Neural progenitor cell (in vitro differentiated cells): ENCODE results near the gene PLEKHN1. TPM values are rescaled to one million over a fixed set of nuclear protein-coding genes. Genes with fewer than 3 reads are reported as not detected.

Experiments used
- DNase-seq: peaks from one replicate; pipeline ENCODE4 v3.0.0-alpha.2; 2016; ENCODE audit warnings: low spot score
- H2AFZ ChIP-seq: fragments of 200-600 bp; sonication (generic); replicated peaks from 2 replicates; pipeline ENCODE4 v1.6.1; 2016; ENCODE audit warnings: antibody characterized with exemption
- H3F3A ChIP-seq: fragments of 200-600 bp; sonication (generic); 2 replicates; pipeline ENCODE4 v1.6.1; 2016; ENCODE audit warnings: antibody characterized with exemption, low read depth
- H3K27ac ChIP-seq: fragments of 200-600 bp; sonication (generic); 2 replicates; pipeline ENCODE4 v1.5.1; 2016; ENCODE audit warnings: mild to moderate bottlenecking
- H3K27me3 ChIP-seq: fragments of 200-600 bp; sonication (generic); 2 replicates; pipeline ENCODE4 v1.6.1; 2016; ENCODE audit warnings: mild to moderate bottlenecking, moderate library complexity
- H3K36me3 ChIP-seq: fragments of 200-600 bp; sonication (generic); 2 replicates; pipeline ENCODE4 v1.5.1; 2016
- H3K4me1 ChIP-seq: fragments of 200-600 bp; sonication (generic); 2 replicates; pipeline ENCODE4 v1.6.1; 2016; ENCODE audit warnings: mixed run types
- H3K4me2 ChIP-seq: fragments of 200-600 bp; sonication (generic); 2 replicates; pipeline ENCODE4 v1.6.1; 2016
- H3K4me3 ChIP-seq: fragments of 200-600 bp; sonication (generic); 2 replicates; pipeline ENCODE4 v1.5.1; 2016
- H3K79me2 ChIP-seq: fragments of 200-600 bp; sonication (generic); 2 replicates; pipeline ENCODE4 v1.6.1; 2016; ENCODE audit warnings: low read depth
- H3K9ac ChIP-seq: fragments of 200-600 bp; sonication (generic); 2 replicates; pipeline ENCODE4 v1.6.1; 2016
- H3K9me3 ChIP-seq: fragments of 200-600 bp; sonication (generic); 2 replicates; pipeline ENCODE4 v1.5.1; 2016; ENCODE audit warnings: low read depth
- H4K20me1 ChIP-seq: fragments of 200-600 bp; sonication (generic); 2 replicates; pipeline ENCODE4 v1.6.1; 2016; ENCODE audit warnings: low read depth
- H3K27ac Mint-ChIP-seq: 3 replicates; pipeline ENCODE4 v1.8.0; 2021; ENCODE audit warnings: mixed read lengths
- H3K27me3 Mint-ChIP-seq: 2 replicates; pipeline ENCODE4 v1.8.0; 2022; ENCODE audit warnings: low read depth, mild to moderate bottlenecking, inconsistent platforms, moderate library complexity, mixed read lengths; ENCODE audit not compliant: insufficient read depth
- H3K36me3 Mint-ChIP-seq: 3 replicates; pipeline ENCODE4 v1.8.0; 2021; ENCODE audit warnings: mixed read lengths
- H3K4me1 Mint-ChIP-seq: 3 replicates; pipeline ENCODE4 v1.8.0; 2021; ENCODE audit warnings: mixed read lengths
- H3K4me3 Mint-ChIP-seq: 3 replicates; pipeline ENCODE4 v1.8.0; 2021; ENCODE audit warnings: mild to moderate bottlenecking, moderate library complexity, mixed read lengths
- H3K9me3 Mint-ChIP-seq: 3 replicates; pipeline ENCODE4 v1.8.0; 2020; ENCODE audit warnings: mixed read lengths
- EZH2 ChIP-seq: fragments of 200-600 bp; sonication (generic); IDR thresholded peaks from 2 replicates; pipeline ENCODE4 v1.6.1; 2017; ENCODE audit warnings: antibody characterized with exemption, mild to moderate bottlenecking, moderate library complexity
- EZH2phosphoT487 ChIP-seq: fragments of 200-600 bp; sonication (generic); IDR thresholded peaks from 2 replicates; pipeline ENCODE4 v1.6.1; 2017; ENCODE audit warnings: antibody characterized with exemption
- total RNA-seq: library from RNA; depleted of rRNA; stranded (reverse); fragments of >200 nt; gene quantifications from 2 replicates; pipeline ENCODE4 v1.2.3, GENCODE V29; 2015; ENCODE audit warnings: low replicate concordance
- TF ChIP-seq, protein P1 (sequence below): fragments of 200-600 bp; sonication (generic); IDR thresholded peaks from 2 replicates; pipeline ENCODE4 v1.5.1; 2017; ENCODE audit warnings: antibody characterized with exemption, mild to moderate bottlenecking

The PLEKHN1 gene
- total RNA-seq, 1 donor from 2014 or later: not detected

GRCh38 chr1:1003618-1004419 lies 37.5 kb downstream of the PLEKHN1 start:
- Histone ChIP-seq H3K4me1 (peaks cover 28% of the 10 kb centered on the region), H3K36me3 (no peaks in the 10 kb centered on the region), H3K79me2 (no peaks in the 10 kb centered on the region), H3K4me3 (no peak overlapping the region), H3F3A (peaks cover 19% of the 10 kb centered on the region), H2AFZ (no peak overlapping the region), H3K4me2 (no peak overlapping the region), H3K27ac (no peak overlapping the region), H3K9me3 (no peaks in the 10 kb centered on the region), H4K20me1 (peaks cover 1% of the 10 kb centered on the region), H3K9ac (no peak overlapping the region), H3K27me3 (peaks cover 48% of the 10 kb centered on the region)
- TF ChIP-seq EZH2 (no peak), EZH2phosphoT487 (no peak)
- TF ChIP-seq, protein P1, sequence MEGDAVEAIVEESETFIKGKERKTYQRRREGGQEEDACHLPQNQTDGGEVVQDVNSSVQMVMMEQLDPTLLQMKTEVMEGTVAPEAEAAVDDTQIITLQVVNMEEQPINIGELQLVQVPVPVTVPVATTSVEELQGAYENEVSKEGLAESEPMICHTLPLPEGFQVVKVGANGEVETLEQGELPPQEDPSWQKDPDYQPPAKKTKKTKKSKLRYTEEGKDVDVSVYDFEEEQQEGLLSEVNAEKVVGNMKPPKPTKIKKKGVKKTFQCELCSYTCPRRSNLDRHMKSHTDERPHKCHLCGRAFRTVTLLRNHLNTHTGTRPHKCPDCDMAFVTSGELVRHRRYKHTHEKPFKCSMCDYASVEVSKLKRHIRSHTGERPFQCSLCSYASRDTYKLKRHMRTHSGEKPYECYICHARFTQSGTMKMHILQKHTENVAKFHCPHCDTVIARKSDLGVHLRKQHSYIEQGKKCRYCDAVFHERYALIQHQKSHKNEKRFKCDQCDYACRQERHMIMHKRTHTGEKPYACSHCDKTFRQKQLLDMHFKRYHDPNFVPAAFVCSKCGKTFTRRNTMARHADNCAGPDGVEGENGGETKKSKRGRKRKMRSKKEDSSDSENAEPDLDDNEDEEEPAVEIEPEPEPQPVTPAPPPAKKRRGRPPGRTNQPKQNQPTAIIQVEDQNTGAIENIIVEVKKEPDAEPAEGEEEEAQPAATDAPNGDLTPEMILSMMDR: no peak
- Mint-ChIP-seq H3K27ac (no peak overlapping the region), H3K9me3 (no peaks in the 10 kb centered on the region), H3K27me3 (peaks cover 11% of the 10 kb centered on the region), H3K4me1 (peaks cover 25% of the 10 kb centered on the region), H3K4me3 (no peak overlapping the region), H3K36me3 (no peaks in the 10 kb centered on the region)
- DNase-seq: no peak

DNA sequence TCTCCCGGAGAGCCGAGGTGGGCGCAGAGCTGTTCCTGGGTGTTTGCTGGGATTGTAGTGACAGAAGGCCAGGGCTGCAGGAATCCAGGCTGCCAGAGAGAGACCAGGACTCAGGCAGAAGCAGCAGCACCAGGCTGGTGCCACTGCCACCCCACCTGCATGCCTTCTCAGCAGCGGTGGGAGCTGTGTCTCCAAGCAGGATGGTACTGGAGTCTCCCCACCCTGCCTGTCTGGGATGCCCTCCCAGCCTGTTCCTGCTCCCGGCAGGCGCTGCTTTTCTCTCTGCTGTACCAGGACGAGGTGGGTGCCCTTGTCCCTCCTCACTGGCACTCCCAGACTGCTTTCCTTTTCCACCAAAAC lies 38.1 kb downstream of the PLEKHN1 start:
- Mint-ChIP-seq H3K4me3 (peak overlapping the region; percentile 71), H3K9me3 (no peaks in the 10 kb centered on the region), H3K36me3 (peaks cover 2% of the 10 kb centered on the region), H3K27ac (peak overlapping the region; percentile 40), H3K27me3 (peaks cover 10% of the 10 kb centered on the region), H3K4me1 (peaks cover 25% of the 10 kb centered on the region)
- H3F3A ChIP-seq: peaks cover 17% of the 10 kb centered on the region
- peak overlapping the region; percentile 65 for H3K4me2 ChIP-seq
- no peak for DNase-seq
- H3K9ac ChIP-seq: no peak overlapping the region
- H3K27me3 ChIP-seq: peaks cover 42% of the 10 kb centered on the region
- no peaks in the 10 kb centered on the region for H3K9me3 ChIP-seq
- H3K27ac ChIP-seq: no peak overlapping the region
- H3K4me1 ChIP-seq: peaks cover 26% of the 10 kb centered on the region
- H4K20me1 ChIP-seq: no peaks in the 10 kb centered on the region
- H3K36me3 ChIP-seq: no peaks in the 10 kb centered on the region
- TF ChIP-seq, protein P1: no peak
- TF ChIP-seq EZH2: no peak
- no peak for TF ChIP-seq EZH2phosphoT487
- no peak overlapping the region for H2AFZ ChIP-seq
- H3K79me2 ChIP-seq: no peaks in the 10 kb centered on the region
- no peak overlapping the region for H3K4me3 ChIP-seq

DNA sequence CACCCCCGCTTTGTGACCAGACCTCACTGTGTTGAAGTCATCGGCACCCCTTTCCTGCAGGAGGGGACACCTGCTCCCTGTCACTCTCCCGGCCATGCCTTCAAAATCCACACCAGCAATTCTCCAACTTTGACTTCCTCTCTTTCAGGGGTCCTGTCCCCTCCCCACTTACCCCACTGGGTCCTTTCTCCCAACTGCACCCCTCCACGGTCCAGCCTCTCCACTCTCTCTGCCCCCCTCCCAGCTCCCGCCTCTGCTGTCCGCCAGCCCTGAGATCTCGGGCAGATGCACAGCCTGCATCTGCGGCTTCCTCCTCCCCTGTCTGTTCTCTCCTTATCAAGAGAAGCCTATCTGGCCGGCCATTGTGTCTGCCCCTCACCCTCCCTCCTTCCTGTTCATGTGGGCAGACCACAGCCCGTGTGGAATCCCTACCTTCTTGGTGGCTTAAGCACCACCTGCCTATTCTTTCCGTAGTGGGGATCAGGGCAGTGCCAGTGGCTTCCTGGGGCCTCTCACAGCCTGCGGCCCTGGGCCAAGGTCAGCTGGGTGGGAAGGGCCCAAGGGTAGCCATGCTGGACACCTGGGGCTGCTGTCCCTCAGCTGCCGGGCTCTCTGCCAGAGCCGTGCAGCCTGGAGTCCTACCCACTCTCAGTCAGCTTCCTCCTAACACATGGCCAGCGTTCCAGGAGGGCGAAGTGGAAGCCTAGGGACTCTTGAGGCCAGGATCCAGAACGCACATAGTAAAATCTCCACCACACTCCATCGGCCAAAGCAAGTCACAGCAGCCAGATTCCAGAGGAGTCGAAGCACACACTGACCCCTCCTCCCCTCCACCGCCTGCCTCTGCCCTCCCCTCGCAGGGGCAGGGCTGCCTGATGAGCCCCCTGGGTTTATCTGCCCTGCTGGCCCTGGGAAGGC lies 38.8 kb downstream of the PLEKHN1 start:
- Histone ChIP-seq H3K4me3 (no peak overlapping the region), H3K27me3 (peaks cover 36% of the 10 kb centered on the region)

More for the DNA sequence above, 38.8 kb downstream of the PLEKHN1 start:
- Histone ChIP-seq H3F3A (peaks cover 17% of the 10 kb centered on the region), H3K9me3 (no peaks in the 10 kb centered on the region), H3K4me2 (peak overlapping the region; percentile 65), H3K36me3 (no peaks in the 10 kb centered on the region), H2AFZ (peak overlapping the region; percentile 26), H3K79me2 (no peaks in the 10 kb centered on the region), H4K20me1 (no peaks in the 10 kb centered on the region), H3K27ac (no peak overlapping the region), H3K4me1 (peaks cover 26% of the 10 kb centered on the region), H3K9ac (no peak overlapping the region)
- peaks cover 2% of the 10 kb centered on the region for H3K36me3 Mint-ChIP-seq
- H3K27me3 Mint-ChIP-seq: peaks cover 10% of the 10 kb centered on the region
- DNase-seq: peak; percentile 75
- H3K27ac Mint-ChIP-seq: peak overlapping the region; percentile 40
- peaks cover 25% of the 10 kb centered on the region for H3K4me1 Mint-ChIP-seq
- H3K9me3 Mint-ChIP-seq: no peaks in the 10 kb centered on the region
- TF ChIP-seq EZH2: no peak
- peak overlapping the region; percentile 71 for H3K4me3 Mint-ChIP-seq
